ENCODE measurements around the gene ELOVL6.
A peak's percentile ranks its signal among the peaks of the same experiment; 100 is the strongest.
"Not testable (repeated sequence)": the region's sequence is repeated elsewhere in the genome, so short reads cannot be mapped to it uniquely, and the experiment has no call there.

ELOVL6 gene

DNA sequence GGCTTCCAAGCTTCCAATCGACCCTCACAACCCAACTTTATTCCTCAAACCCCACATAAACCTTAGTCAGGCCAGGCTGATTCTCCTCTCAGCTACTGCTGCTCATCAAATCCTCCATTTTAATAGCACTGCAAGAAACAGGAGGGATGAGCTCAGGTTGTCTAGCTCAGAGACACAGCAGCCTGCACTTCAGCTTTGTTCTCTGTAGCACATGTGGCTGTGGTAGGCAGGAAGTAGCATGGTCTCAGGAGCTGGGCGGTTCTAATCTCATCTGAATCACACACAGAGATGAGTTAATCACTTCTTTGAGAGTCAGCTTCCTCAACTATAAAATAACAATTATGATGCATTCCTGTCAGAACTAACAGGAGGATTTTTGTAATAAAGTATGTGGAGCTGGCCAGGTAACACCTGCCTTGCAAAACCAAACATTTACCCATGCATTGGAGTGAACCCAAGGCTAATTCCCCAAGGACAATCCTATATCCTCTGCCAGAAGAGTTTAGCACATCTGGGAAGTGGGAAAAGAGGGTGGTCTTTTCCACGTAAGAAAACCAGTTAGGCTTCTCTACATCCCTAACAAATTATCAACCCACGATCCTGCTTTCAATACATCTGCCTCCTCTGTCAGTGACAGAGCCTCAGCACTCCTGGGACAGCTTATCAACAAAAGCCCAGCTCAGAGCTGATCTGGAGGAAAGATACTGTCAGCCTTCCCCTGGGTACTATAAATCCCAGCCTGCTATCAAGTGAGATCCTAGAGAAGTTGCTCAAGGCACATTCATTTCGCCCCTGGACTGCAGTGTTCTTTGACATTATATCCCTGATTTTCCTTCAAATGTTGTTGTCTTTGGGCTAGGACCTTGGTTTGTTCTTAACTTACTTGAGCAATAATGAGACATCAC, 32.8 kb downstream of the ELOVL6 start:
- no peak overlapping the region for H3K4me3 ChIP-seq (ENCODE audit: low read length)
- DNase-seq (ENCODE audit: low read depth, low spot score) = peak; percentile 80

DNA sequence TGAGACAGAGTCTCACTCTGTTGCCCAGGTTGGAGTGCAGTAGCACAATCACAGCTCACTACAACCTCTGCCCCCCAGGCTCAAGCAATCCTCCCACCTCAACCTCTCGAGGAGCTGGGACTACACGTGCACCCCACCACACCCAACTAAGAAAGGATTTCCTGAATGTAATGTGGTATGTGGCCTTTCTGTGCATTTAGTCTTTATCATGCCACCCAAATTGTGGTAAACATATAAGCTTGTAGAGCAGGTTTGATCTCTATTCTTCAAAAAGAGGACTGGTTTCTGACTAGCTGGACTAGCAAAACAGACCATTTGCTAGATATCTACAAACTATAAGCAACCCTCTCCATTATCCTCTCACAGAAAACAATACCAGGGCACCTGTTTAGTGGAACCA, 33.6 kb downstream of the ELOVL6 start:
- no peak overlapping the region for H3K4me3 ChIP-seq (ENCODE audit: low read length)
- DNase-seq (ENCODE audit: low read depth, low spot score) = peak; percentile 60

DNA sequence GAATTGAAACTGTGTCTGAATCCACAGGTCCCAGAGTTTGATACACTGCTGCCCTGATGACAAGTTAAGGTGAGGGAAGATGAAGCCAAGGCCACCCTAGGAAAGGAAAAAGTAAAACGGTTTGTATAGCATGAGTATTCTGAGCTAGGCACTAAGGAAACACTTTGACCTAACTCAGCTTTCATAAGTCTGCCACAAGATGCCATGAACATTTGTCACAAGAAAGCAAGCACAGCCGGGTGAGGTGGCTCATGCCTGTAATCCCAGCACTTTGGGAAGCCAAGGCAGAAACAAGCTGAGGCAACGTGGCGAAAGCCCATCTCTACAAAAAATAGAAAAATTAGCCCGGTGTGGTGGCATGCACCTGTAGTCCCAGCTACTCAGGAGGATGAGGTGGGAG, 34.2 kb downstream of the ELOVL6 start:
- no peak for DNase-seq (ENCODE audit: low read depth, low spot score)

DNA sequence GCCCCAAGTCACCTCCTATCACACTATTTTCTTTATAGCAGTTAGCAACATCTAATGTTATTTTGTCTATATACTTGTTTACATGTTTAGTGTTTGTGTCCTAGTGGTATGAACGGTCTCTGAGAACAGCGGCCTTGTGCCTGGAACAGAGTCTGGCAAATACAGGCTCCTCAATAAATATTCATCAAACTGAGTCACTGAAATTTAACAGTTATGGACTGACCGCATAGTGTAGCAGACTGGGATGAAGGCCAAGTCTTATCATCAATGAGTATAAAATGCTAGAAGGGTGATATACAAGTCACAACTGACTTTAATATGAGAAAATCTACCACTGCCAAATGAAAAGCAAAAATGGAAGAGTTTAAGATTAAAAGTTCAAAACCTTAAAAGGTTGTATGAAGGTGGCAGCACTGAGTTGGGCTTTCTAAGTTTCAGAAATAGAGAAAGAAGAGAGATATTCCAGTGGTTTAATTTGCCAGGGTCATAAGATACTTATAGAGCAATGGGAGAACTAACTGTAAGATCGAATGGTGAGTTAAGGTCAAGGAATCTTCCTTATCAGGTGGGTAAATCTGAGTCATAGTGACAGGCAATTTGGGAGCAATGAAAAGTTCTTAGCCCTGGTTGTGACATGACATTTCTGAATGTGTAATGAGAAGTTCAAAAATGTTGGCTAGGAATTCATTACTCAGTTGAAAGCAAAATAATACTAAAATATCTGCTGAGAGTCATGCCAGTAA, 34.9 kb downstream of the ELOVL6 start:
- no peak for DNase-seq (ENCODE audit: low read depth, low spot score)
- no peak overlapping the region for H3K4me3 ChIP-seq (ENCODE audit: low read length)

More for the DNA sequence above, 34.2 kb downstream of the ELOVL6 start:
- no peak overlapping the region for H3K4me3 ChIP-seq (ENCODE audit: low read length)

DNA sequence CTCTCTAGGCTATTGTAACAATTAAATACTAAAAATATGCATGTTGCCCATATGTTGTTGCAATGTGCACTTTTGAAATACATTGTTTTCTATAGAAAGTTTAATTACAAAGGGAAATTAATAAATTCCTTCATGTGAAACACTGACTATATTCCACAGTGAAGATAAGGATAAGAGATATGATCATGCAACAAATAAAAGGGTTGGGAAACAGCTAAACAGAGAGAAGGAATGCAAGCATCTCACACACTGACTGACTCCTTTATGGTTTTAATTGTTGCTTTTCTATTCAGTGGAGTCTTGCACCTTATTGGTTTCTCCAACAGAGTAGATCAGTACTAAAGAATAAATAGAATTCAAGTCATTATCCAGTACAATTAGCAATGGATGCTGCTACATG, 37.8 kb downstream of the ELOVL6 start:
- no peak for DNase-seq (ENCODE audit: low read depth, low spot score)
- H3K4me3 ChIP-seq (ENCODE audit: low read length) = no peak overlapping the region

DNA sequence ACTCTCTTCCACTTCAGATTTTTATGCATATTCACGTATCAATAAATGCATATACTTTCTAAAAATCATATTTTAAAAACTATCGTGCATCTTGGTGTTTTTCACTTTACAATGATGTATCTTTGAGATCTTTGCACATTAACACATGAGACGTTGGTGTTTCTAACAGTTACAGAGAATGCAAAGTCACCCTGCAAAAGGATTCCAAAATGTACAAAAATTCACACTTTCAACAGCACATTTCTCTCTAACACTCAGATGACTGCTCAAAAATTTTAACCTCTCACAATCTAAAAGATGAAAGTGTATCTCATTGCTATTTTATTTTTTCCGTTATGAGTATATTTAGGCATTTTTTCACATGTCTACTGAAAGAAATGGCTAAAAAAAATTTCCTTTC, 38.9 kb downstream of the ELOVL6 start:
- no peak overlapping the region for H3K4me3 ChIP-seq (ENCODE audit: low read length)
- DNase-seq (ENCODE audit: low read depth, low spot score) = no peak

DNA sequence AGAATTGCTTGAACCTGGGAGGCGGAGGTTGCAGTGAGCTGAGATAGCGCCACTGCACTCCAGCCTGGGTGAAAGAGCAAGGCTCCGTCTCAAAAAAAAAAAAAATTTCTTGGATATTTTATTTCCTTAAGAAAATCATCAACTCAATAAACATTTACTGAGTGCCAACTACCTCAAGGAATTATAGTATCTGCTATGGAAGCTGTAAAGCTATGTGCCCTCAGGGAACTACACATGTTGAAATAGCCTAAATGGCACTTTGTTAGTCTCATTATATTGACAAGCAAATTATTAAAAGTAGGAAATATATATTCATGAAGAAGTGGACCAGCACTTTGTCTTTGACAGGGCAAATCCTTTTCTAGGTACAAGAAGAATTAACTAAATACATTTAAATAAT, 40.8 kb downstream of the ELOVL6 start:
- no peak overlapping the region for H3K4me3 ChIP-seq (ENCODE audit: low read length)
- no peak for DNase-seq (ENCODE audit: low read depth, low spot score)

DNA sequence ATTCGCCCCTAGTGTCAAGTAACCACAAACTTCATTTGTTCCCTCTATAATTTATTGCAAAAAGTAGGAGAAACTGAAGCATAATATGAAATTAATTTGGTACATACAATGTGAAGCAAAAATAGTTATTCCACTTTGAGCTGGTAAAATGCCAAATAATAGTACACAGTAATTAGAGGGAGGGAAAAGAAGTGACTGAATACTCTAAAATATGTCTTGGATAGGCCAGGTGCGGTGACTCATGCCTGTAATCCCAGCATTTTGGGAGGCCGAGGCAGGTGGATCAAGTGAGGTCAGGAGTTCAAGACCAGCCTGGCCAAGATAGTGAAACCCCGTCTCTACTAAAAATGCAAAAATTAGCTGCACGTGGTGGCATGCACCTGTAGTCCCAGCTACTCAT, 41.2 kb downstream of the ELOVL6 start:
- not testable (repeated sequence) for DNase-seq (ENCODE audit: low read depth, low spot score); H3K4me3 ChIP-seq (ENCODE audit: low read length)

DNA sequence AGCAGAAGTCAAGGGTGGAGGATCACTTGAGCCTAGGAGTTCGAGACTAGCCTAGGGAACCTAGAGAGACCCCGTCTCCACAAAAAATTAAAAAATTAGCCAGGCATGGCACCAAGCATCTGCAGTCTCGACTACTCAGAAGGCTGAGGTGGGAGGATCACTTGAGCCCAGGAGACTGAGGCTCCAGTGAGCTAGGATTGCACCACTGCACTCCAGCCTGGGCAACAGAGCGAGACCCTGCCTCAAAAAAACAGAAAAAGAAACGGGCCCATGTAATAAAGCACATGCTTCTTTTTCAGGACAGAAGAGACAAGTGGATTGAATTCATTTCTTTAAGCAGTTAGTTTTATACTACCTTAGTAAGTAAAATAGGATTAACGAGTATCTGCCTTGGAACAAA, 42.0 kb downstream of the ELOVL6 start:
- no peak for DNase-seq (ENCODE audit: low read depth, low spot score)

DNA sequence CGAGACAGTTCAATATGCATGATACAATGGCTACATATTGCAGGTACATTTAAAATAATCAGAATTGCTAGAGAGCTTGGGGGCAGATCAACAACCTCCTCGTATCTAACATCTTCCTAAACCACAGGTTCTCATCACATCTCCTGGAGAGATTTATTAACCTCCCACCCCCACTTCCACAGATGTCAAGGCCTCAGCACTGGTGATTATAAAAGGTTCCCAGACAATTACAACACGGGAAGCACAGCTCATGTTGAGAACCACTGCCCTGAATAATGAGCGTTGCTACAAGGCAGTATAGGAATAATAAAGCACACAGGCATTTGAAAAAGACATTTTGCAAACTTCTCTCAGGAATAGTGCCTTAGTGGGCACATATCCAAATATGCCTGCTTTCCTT, 42.8 kb downstream of the ELOVL6 start:
- no peak for DNase-seq (ENCODE audit: low read depth, low spot score)
- no peak overlapping the region for H3K4me3 ChIP-seq (ENCODE audit: low read length)

More for the DNA sequence above, 42.0 kb downstream of the ELOVL6 start:
- no peak overlapping the region for H3K4me3 ChIP-seq (ENCODE audit: low read length)

DNA sequence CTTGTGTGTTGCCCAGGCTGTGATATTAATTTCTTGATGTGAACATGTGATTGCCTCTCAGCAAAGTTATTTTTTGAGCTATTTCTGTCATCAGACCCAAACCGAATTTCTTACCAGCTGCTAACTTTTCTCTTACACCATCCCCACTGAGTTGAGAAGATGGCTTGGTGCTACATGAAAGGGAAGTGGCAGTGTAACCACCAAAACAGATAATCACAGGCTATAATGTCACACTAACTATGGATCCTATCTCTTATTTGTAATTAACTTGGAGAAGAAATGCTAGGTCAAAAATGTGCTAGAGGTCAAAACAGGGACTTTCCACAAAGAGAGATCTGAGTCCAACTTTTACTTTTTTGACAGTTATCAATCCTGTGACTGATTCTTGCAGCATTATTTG, 43.8 kb downstream of the ELOVL6 start:
- no peak for DNase-seq (ENCODE audit: low read depth, low spot score)
- no peak overlapping the region for H3K4me3 ChIP-seq (ENCODE audit: low read length)

DNA sequence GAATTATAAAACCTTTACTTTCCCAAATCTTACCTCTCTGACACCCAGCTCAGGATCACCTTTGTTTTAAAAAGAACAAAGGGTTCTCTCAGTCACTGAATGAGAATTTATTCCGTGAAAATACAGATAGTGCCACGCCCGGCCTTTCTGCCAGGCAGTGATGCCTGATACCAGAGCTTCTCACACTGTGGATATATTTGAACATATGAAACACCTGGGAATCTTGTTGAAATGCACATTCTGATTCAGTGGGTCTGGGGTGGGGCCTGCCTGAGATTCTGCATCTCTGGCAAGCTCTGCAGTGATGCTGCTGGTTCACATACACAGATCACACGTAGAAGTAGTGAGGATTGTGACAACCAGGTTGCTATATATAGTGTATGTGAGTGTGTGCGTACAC, 46.0 kb downstream of the ELOVL6 start:
- DNase-seq (ENCODE audit: low read depth, low spot score) = no peak
- no peak overlapping the region for H3K4me3 ChIP-seq (ENCODE audit: low read length)

DNA sequence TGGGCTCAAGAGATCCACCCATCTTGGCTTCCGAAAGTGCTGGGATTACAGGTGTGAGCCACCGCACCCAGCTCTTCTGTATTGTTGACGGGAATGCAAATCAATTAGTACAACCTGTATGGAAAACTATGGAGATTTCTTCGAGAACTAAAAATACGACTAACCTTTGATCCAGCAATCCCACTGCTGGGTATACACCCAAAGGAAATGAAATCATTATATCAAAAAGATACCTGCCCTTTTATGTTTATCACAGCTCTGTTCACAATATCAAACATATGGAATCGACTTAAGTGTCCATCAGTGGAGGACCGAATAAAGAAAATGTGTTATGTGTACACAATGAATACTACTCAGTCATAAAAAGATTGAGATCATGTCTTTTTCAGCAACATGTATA, 49.3 kb downstream of the ELOVL6 start:
- DNase-seq (ENCODE audit: low read depth, low spot score) = no peak
- H3K4me3 ChIP-seq (ENCODE audit: low read length) = no peak overlapping the region

DNA sequence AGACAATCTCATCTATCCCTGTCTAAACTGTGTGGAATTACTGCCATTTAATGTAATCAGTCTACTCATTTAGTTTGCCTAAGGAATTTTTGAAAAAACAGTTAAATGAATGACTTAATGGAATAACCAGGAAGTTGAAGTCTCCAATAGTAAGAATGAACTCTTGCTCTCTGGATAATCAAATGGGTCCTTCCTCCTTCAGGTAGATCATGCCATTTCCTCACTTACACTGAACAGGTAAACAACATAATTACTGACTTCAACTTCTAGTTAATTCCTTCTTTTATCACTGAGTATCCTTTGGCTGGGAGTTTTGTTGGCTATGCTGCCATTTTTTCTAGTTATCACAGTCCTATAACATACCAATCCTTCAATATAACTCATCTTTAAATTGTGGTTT, 56.0 kb downstream of the ELOVL6 start:
- H3K4me3 ChIP-seq (ENCODE audit: low read length) = no peak overlapping the region
- no peak for DNase-seq (ENCODE audit: low read depth, low spot score)

DNA sequence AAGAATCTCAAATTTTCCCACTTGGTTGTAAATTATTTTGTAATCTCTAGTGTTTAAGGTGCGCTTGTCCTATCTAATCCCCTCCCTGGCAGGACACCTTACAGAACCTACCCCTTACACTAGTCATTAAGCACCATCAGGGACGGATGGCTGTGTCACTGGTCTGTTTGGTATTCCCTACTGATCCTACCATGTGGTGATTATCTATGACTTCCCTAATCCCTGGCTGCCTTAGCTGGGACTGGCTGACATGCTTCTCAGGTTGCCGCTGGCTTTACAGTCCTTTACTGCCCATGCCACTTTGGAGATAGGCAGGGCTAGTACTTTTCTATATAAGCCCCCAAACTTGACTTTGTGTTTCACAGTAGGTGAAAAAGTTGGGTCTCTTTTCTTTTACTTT, 58.6 kb downstream of the ELOVL6 start:
- no peak overlapping the region for H3K4me3 ChIP-seq (ENCODE audit: low read length)
- no peak for DNase-seq (ENCODE audit: low read depth, low spot score)

DNA sequence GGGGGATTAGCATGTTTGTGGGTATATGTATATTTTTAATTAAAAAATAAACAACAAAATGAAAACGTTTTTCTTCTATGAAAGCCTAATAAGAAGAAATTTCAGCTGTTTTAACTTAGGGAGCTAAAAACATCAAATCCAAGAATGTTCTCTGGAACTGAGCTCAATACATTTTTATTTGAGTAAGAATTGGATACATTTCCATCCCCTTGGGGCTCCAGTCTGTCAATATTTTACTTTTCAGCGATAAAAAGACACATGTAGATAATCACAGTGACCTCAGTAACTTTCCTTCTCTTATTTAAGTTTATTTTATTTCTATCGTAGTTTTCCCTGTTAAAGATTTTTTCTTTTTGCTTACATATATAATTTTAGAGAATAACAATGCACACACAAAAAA, 59.3 kb downstream of the ELOVL6 start:
- no peak overlapping the region for H3K4me3 ChIP-seq (ENCODE audit: low read length)
- DNase-seq (ENCODE audit: low read depth, low spot score) = no peak

DNA sequence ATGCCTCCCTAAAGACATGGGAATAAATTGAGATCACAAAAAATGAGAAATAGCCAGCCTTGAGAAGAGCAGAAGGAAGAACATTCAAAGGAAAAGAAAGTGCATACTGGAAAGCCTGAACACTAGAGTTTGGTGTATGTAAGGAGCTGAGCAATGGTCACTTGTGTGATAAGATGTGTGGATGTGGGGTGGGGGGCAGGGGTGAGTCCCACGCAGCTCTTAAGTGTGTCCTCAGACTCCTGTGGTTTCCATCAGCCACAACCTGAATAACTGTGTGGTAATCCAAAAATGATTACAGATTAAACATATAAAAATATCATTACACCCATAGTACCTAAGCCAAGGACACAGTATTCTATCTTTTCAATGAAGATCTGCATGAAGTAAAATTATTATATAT, 59.9 kb downstream of the ELOVL6 start:
- DNase-seq (ENCODE audit: low read depth, low spot score) = no peak
- H3K4me3 ChIP-seq (ENCODE audit: low read length) = no peak overlapping the region

DNA sequence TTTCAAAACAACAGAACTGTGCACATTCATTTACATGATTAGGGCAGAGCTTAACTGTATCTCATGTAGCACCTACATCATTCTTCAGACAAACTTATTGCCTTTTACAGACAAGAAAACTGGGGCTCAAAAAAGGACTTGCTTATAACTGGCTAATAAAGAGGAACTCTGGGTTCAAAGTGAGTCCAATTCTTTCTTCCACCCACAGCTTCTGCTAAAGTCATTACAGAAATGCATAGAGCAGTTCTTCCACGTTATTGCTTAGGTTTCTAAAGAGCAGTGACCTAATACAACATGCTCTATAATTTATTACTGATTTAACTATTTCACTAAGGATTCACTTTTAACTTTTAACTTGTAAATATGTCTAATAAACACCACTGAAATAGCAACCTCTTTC, 60.6 kb downstream of the ELOVL6 start:
- no peak overlapping the region for H3K4me3 ChIP-seq (ENCODE audit: low read length)
- no peak for DNase-seq (ENCODE audit: low read depth, low spot score)

DNA sequence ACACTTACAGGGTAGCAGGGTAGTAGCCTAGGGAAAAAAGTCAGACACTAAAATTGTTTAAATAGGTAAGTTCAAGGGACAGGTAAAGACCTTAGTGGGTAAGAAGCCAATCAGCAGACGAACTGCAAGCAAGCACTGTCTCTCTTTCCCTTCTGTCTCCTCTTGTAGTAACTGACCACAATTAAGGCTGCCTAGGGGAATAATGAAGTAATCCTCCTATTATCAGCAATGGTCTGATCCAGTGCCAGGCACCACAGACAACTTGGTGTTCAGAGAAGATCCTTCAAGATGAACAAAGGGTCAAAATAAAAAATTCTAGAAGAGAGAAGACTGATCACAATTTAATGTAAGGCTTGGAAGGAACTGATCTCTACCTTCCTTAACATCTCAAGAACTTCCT, 62.9 kb downstream of the ELOVL6 start:
- no peak for DNase-seq (ENCODE audit: low read depth, low spot score)
- H3K4me3 ChIP-seq (ENCODE audit: low read length) = no peak overlapping the region

DNA sequence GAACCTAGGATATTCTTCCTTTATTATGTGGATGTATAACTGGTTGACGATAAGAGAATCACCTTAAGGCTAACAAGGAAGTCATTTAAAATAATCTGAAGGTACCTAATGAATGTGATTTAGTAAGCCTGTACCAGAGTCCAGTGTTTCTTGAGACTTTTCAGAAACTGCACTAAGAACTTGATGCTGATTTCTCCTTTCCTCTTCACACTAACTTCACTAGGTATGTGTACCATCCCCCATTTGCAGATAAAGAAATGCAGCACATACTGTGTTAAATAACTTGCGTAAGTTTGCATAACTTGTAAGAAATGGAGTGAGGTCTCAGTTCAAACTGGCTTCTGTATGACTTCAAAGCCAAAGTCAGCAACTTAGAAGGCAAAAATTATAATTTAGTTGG, 63.3 kb downstream of the ELOVL6 start:
- no peak overlapping the region for H3K4me3 ChIP-seq (ENCODE audit: low read length)
- DNase-seq (ENCODE audit: low read depth, low spot score) = no peak
